NB4 (cell line): ENCODE measurements around the gene ACSL3.
"Not testable (repeated sequence)": the region's sequence is repeated elsewhere in the genome, so short reads cannot be mapped to it uniquely, and the experiment has no call there.

Experiments
- DNase-seq: peaks from one replicate; pipeline ENCODE4 v3.0.0; 2010; ENCODE audit warnings: low read depth
- H3K4me3 ChIP-seq: one replicate; pipeline ENCODE4 v1.5.1; 2011; ENCODE audit warnings: mild to moderate bottlenecking, low read depth, low read length, moderate library complexity
- MYC ChIP-seq: IDR thresholded peaks from 2 replicates; pipeline ENCODE4 v1.6.1; 2011; ENCODE audit warnings: low read depth, low read length
- POLR2A ChIP-seq: IDR thresholded peaks from 2 replicates; pipeline ENCODE4 v1.6.1; 2011; ENCODE audit warnings: mild to moderate bottlenecking; ENCODE audit not compliant: insufficient read length; ENCODE audit errors: extremely low read depth
- TF ChIP-seq, protein P1 (sequence below): IDR thresholded peaks from 2 replicates; pipeline ENCODE4 v1.6.1; 2011; ENCODE audit warnings: low read depth, low read length
- TF ChIP-seq, protein P2 (sequence below): IDR thresholded peaks from one replicate; pipeline ENCODE4 v1.5.1; 2012; ENCODE audit warnings: low read depth, low read length

The ACSL3 gene

DNA sequence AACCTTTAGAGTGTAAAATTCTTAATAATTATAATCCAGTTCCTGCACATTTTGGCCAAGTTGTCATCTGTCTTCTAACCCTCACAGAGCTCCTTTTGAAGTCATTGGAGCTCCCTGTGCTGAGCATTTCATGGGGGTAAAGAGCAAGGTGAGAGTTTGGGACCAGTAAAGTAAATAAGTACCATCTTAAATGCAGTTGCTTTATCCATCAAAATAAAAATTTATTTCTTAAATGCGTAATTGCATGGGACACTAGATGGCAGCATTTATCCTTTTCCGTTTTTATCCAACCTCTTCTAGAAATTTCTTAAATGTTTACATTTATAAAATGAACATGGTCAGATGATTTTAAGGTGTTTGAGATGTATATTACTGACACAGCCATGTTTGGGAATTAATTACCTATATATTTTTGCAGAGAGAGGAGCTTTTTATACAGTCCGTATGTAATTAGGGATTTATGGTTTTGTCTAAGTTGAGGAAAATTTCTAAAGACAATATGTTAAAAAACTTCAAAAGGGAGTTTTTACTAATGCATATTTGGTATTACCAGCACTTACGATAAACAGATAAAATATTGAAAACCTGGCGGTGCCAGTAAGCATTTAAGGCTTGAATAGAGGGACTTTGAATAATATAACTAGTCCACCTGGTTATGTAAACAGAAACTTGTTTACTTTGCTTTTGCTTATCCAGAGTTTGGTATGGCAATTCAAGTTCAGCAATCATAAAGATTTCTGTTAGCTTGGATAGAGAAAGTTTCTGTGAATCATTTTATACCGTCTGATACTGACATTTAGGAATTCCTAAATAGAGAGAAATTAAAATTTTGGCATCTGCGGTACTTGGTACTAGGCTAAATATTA, 54.5 kb downstream of the ACSL3 start:
- H3K4me3 ChIP-seq: no peak overlapping the region
- DNase-seq: peak; percentile 31
- TF ChIP-seq, protein P1, sequence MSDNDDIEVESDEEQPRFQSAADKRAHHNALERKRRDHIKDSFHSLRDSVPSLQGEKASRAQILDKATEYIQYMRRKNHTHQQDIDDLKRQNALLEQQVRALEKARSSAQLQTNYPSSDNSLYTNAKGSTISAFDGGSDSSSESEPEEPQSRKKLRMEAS: no peak
- TF ChIP-seq, protein P2, sequence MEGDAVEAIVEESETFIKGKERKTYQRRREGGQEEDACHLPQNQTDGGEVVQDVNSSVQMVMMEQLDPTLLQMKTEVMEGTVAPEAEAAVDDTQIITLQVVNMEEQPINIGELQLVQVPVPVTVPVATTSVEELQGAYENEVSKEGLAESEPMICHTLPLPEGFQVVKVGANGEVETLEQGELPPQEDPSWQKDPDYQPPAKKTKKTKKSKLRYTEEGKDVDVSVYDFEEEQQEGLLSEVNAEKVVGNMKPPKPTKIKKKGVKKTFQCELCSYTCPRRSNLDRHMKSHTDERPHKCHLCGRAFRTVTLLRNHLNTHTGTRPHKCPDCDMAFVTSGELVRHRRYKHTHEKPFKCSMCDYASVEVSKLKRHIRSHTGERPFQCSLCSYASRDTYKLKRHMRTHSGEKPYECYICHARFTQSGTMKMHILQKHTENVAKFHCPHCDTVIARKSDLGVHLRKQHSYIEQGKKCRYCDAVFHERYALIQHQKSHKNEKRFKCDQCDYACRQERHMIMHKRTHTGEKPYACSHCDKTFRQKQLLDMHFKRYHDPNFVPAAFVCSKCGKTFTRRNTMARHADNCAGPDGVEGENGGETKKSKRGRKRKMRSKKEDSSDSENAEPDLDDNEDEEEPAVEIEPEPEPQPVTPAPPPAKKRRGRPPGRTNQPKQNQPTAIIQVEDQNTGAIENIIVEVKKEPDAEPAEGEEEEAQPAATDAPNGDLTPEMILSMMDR: peak; percentile 24
- TF ChIP-seq POLR2A (no peak), MYC (no peak)

DNA sequence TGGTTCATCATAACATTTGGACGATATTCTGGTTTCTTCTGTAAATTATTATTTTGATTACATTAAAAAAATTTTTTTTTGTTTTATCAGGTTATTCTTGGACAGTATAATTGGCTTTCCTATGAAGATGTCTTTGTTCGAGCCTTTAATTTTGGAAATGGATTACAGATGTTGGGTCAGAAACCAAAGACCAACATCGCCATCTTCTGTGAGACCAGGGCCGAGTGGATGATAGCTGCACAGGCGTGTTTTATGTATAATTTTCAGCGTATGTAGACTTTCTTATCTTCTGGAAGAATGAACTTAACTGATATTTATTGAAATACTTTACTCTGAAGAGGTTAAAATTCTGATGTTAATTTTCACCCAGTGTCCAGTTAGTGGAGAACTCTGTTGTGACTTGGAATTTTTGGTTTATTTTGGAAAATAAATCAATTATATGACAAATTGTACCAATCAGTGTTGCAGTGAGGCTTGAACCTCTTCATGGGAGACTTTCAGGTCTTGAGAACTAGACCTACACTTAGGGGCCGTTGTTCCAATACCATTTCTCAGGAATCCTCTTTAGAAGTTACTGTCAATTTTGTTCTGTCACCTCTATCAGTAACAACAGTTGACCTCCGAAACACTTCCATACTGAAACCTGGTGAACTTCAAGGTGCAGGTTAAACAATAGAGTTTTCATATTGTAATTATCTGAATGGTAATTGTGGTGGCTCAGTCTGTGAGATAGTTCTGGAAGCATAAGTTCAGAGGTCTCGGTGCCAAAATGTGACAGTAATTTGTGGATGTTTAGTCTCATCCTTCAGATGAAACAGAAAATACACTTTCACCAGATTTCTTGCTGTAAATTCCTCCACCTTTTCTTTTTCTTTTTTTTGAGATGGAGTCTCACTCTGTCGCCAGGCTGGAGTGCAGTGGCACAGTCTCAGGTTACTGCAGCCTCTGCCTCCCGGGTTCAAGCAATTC, 55.7 kb downstream of the ACSL3 start:
- H3K4me3 ChIP-seq: no peak overlapping the region
- TF ChIP-seq, protein P1: no peak
- TF ChIP-seq, protein P2: no peak
- TF ChIP-seq POLR2A (no peak), MYC (no peak)

DNA sequence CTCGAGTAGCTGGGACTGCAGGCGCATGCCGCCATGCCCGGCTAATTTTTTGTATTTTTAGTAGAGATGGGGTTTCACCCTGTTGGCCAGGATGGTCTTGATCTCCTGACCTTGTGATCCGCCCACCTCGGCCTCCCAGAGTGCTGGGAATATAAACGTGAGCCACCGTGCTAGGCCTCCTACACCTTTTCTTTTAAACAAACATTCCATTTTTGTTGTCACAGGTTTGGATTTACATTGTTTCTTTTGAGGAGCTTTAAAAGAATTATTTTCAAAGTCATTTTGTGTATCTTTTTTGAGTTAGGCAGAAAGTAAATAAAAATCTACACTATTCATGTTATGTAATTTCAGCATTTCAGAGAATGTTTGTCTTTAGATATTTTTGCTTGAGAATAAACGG, 56.4 kb downstream of the ACSL3 start:
- not testable (repeated sequence) for H3K4me3 ChIP-seq, DNase-seq

More for the DNA sequence above, 55.7 kb downstream of the ACSL3 start:
- DNase-seq: no peak

DNA sequence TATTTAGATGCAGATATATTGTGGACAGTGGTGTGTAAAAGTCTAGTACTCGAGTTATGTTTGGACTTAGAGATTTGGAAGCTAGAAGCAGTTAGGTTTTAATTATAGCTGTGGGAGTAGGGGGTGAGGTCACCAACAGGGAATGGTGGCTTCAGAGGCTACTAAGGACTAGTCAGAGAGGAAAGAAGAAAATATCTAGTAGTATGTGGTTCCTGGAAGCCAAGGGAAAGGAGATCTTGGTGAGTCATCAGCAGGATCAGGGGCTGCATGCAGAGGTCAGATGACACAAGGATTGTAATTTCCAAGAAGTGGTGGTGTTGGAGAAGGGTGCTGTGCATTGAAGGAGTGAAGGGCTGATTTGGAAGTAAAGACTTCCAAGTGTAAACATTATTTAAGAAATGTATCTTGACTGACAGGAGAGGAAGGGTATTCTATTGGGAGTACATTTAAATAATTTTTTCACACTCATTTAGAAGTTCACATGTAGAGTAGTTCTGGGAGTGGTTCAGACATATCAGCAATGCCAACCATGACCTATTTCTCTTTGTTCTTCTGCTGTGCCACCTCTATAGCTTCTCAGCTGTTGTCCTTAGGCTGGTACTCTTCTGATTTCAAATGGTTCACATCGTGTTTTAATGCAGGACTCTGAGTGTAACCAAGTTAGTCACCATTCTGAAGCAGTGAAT, 59.1 kb downstream of the ACSL3 start:
- no peak overlapping the region for H3K4me3 ChIP-seq
- DNase-seq: peak; percentile 14
- TF ChIP-seq, protein P2: no peak

DNA sequence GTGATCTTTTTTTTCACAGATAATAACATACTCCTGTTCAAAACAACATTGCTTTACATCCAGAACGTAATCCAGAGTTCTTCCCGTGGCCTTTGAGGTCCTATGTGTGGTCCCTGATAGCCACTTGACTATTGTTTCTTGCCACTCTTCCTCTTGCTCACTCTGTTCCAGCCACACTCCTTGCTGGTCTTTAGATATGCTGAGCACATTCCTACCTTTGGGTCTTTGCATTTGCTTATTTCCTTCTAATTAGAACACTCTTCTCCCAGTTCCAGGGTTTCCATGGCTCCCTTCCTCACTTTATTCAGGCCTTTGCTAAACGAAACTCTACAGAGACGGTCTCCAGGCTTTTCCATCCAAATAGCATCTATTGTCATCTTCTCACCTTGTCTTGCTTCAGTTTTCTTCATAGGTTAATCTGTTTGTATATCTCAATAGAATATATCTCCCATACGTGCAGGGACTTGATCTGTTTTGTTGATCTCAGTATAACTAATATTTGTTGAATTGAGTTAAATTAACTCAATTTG, 59.9 kb downstream of the ACSL3 start:
- TF ChIP-seq, protein P2: no peak
- TF ChIP-seq MYC: no peak
- no peak for TF ChIP-seq POLR2A
- DNase-seq: no peak
- H3K4me3 ChIP-seq: no peak overlapping the region

DNA sequence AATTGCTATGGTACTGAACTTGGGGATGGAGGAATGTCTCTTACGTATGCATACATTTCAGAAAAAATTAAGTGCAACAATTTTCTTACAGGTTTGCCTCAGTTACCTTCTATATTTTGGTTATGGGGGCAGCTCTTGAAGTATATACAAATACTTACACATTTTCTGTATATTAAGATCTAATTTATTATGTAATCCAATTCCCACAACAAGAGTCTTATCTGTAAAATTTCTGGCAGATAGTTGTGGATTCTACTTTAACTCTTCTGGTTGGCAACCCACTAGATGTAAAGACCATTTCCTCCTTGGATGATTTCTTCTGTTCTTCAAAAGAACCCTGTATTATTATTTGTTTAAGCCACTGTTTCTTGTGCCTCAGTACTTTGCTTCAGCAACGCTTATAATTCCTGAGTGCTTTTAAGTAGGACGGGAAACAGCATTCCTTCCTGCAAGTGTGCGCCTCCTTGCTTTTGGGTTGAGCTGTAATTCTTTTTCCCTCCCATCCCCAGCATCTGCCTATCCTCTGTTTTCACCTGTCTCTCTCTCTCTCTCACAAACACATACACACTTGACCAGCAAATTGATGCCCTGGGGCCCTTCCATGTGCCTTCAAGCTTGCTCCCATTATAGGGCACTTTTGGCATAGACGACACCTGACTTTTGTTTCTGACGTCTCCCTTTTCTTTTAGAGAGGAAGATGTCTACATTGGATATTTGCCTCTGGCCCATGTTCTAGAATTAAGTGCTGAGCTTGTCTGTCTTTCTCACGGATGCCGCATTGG, 61.4 kb downstream of the ACSL3 start:
- TF ChIP-seq, protein P1: no peak
- TF ChIP-seq MYC: no peak

More for the DNA sequence above, 61.4 kb downstream of the ACSL3 start:
- no peak for DNase-seq
- H3K4me3 ChIP-seq: no peak overlapping the region
